GM21529 (cell line): ENCODE measurements around the gene NOL4L.

Experiments
- ATAC-seq: cut with Tn5 transposase; IDR thresholded peaks from one replicate; pipeline ENCODE4 v1.9.1; 2021; ENCODE audit not compliant: unreplicated experiment

NOL4L gene

DNA sequence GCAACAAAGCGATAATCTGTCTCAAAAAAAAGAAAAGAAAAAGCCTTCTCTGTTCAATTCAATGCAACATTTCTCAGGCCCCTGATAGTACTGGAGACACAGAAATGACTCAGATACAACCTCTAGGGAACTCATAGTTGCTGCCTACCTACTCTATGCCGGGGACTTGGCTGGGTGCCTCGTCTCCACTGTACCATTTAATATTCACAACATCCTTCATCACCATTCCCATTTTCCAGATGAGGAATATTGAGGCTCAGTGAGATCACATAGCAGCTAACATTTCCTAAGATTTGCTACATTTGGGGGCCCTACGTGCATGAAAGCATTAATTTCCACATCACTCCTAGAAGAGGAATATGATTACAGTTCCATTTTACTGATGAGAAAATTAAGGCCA lies 7.5 kb downstream of the NOL4L start:
- ATAC-seq, result no peak

DNA sequence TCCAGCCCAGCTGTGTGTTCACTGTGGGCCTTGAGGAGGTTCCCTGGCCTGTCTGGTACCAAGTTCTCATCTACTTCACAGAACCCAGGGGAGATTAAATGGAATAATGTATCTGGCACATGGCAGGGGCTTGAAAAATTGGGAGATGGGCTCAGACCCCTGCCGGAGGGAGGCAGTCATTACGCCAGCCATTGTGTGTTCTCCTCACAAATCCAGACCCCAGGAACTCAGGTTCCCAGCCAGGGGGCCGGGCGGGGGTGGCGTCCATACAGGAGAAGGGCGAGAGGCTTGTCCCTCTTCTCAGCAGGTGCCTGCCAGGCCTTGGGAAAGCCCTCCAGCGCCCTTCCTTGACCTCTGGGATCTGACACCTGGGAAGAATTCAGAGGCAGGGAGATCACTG lies 8.1 kb downstream of the NOL4L start:
- no peak for ATAC-seq

DNA sequence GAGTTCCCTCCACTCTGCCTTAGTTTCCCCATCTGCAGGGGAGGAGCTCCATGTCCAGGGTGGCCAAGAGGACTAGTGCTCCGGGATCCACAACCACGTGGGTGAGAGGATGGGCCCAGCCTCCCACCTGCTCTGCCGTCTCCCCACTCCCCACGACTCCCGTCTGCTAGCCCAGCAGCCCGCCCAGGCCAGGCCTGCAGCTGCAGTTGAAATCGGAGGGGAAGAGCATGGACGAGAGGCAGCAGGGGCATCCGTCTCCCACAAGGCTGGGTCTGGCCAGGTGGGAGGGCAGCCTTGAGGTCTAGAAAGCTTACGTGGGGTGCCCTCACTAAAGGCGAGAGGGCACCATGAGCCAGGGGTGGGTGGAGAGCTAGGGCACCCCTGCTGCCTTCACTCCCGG lies 8.6 kb downstream of the NOL4L start:
- no peak for ATAC-seq

DNA sequence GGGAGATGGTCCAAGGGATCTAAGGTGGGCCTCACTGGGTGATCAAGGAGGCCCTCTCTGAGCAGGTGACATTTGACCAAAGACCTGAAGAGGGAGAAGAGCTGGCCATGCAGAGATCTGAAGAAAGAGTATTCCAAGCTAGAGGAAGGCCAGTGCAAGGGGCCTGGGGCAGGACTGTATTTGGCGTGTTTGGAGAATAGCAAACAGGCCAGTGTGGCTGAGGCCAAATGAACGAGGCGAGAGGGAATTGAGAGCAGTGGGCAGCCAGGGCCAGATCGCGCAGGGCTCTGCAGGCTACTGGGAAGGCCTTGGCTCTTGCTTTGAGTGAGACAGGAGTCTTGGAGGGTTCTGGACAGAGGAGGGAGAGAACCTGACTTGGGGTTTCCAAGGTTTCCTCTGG lies 9.3 kb downstream of the NOL4L start:
- ATAC-seq, result no peak

DNA sequence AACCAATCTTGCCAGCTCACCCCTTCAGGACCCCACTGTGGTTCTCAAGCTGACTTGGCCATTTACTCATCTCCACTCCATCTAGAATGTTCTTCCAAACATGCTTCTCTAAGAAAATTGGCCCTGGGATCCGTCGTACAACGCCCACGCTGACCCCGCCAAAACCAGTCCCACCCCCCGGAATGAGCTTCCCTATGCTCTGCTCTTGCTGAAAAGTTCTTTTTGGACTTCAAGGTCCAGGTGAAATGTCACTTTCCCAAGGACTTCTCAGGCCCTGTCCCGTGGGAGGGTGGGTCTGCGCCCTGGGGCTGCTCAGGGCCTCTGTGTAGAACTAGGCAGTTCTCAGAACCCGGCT lies 9.9 kb downstream of the NOL4L start:
- no peak for ATAC-seq

DNA sequence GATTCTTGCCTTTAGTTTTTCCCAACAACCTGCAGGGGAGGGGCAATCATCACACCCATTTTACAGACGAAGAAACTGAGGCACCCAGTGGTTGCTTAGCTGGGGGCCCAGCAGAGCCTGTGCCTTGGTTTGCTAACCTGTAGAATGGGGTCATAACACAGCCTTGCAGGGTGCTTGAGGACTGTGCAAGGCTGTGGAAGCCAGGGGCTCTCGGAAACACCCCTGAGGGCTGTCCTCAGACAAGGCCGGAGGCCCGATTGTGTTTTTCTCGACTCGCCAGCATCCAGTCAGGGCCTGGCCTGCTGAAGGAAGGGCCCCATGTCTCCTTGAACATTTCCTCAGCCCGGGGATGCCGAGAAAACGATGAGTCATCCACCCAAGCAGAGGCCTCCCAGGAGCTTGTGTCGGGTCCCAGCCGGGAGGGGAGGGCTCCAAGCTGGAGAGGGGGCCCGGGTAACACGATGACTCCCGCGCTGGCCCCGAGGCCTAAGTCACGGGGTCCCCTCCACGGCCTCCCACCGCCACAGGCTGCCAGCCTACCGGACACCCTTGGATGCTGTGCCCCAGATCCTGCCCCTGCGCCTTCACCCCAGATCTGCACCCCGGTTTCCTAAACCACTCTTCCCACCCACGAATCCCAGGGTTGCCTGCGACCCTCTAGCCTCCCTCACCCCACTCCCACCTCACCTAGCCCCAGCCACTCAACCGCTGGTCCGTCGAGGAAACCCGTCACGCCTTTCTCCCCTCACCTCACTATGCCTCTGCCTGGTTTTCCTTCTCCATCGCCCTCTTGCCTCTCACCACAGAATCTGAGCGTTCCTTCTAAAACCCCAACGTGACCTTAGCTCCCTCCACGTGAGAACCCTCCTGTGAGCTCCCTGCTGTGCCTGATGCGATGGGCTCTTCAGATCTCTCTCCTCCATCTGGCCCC lies 10.6 kb downstream of the NOL4L start:
- ATAC-seq, result no peak

DNA sequence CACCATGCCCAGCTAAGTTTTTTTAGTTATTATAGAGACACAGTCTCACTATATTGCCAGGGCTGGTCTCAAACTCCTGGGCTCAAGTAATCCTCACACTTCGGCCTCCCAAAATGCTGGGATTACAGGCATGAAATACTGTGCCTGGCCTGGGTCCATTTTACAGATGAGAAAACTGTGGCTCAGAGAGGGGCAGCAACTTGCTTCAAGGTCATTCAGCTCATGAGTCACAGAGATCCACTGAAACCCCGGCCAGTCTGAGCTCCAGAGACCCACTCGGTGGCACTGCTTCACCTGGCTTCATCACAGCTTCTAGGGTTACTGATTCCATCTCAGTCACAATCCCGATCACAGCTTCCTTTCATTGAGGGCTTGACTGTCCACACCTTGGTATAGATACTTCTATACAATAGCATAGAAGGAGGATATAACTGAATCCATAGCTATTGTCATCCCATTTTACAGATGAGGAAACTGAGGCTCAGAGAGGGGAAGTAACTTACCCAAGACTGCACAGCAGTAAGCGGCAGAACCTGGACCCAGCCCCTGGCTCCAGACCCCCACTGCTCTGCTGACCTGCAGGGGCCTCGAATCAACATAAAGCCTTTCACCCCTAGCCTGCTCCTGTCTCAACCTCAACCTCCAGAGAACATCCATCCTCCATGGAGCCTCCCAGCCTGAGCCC lies 11.8 kb downstream of the NOL4L start:
- ATAC-seq, result no peak

DNA sequence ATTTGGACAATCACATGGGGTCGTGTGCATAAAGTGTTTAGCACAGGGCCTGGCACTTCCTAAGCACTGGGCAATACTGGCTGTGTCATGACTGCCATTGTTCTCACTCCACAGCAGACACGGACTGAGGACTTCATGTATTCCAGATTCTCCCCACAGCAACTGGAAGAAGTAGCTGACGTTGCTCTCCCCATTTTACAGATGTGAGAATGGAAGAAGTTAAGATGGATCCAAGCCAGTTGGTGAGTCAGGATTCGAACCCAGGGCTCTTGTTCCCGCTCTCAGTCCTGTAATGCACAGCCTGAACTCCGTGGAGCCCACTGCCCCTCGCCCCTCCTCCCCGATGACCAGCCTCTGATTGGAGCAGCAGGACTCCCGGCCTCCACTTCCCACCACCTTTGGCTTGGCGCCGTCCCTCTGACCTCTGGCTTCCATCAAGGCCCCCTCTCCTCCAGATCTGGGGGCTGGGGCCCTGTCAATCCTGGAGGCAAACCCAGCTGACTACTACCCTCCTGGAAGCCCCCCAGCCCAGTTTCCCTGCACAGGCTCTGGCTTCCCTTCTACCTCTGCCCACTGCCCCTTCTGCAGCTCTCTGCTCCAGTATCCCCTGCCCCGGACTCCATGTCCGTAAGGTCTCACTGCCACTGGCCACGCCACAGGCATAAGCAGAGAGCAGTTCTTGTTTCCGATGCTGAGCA lies 12.7 kb downstream of the NOL4L start:
- no peak for ATAC-seq

DNA sequence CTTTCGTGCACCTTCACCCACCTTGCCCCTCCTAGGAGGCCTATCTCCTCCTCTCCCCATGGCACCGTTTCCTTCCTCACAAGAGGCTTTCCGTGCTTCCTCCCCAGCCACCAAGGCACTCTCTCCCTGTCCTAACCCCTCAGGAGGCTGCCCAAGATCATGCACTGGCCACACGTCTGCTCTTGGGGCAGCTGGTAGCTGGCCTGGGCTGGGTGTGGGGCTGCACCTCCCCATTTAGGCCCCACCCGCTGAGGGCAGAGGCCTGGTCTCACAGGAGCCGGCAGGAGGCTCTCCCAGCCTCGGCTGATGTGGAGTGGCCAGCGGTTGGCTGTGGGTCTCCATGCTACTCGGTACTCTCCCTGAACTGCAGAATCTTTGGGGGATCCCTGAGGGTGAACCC lies 13.6 kb downstream of the NOL4L start:
- no peak for ATAC-seq

DNA sequence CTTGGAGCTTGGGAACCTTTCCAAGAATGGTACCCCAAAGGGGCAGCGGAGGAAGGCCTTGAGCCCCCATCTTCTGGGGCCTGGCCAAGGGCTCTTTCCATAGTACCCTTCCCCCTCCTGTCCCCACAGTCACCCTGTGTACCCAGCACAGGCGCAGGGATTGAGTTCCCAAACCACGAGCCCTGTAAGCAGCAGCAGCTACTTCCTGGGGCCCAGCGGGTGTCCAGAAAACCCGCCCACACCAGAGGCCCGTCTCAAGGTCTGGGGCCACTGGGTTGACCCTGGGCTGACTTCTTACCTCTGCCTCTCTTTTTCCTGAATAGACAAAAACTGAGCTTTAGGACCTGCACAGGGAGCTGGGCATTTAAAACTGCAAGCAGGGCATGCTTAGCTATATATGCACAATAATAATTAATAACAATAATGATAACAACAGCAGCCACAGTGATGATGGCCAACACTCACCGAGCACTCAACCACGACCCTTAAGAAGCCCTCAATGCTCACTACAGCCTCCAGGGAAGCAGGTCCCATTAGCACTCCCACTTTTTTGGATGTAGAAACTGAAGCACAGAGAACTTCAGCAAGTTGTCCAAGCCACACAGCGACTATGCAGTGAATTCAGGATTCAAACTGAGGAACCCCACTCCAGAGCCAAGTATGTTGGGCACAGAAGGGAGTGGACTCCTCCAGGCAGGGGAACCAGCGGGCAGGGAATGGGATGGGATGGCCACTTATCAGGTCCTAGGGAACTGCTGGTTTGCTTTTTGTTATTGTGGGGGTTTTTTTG lies 14.5 kb downstream of the NOL4L start:
- ATAC-seq, result no peak

DNA sequence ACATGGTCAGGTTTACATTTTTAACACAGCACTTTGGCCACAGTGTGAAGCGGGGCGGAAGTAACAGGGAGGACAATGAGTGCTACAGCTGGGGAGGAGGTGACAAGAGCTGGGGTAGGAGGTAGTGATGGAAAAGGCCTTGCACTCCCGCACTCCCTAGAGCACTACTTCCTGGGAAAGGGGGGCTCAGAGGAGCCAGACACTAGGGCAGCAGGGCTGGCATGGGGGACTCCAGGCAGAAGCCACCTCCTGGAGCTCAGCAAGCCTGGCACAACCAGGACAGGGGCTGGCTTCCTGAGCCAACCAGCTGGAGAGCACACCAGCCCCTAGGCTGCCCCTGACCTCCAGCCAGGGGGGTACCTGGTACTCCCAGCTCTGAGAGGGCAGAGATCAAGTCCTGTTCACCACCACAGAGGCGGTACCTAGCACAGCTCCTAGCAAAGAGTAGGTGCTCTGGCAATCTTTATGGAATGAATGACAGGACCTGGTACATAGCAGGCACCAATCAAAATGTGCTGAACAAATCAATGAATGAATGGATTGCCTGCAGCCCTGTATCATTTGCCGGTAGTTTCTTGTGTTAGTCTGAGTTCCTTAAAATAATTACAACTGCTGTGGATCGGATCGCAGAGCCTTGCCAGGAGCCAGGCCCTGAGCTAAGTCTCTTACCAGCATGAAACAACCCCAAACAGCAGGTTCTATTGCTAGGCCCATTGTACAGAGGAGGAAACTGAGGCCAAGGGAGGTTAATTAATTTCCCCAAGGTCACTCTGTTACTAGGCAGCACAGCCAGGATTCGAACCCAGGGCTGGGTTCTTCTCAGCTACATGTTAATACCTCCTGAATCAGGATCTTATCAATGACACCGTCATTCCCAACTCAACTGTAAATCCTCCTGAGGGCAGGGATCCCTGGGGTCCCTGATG lies 15.5 kb downstream of the NOL4L start:
- ATAC-seq, result no peak

DNA sequence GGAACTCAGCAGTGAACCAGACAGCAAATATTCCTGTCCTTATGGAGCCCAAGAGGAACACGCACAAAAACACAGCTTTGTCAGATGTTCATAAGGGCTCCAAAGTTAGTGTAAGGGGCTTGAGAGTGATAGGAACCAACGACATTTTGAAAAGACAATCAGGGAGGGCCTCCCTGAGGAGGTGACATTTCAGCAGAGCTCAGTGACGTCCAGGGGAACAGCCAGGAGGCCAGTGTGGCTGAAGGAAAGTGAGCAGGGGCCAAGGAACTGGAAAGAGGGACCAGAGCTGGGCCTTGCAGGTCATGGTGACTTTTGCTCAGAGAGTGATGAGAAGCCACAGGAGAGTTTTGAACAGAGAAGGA lies 16.1 kb downstream of the NOL4L start:
- ATAC-seq, result no peak

DNA sequence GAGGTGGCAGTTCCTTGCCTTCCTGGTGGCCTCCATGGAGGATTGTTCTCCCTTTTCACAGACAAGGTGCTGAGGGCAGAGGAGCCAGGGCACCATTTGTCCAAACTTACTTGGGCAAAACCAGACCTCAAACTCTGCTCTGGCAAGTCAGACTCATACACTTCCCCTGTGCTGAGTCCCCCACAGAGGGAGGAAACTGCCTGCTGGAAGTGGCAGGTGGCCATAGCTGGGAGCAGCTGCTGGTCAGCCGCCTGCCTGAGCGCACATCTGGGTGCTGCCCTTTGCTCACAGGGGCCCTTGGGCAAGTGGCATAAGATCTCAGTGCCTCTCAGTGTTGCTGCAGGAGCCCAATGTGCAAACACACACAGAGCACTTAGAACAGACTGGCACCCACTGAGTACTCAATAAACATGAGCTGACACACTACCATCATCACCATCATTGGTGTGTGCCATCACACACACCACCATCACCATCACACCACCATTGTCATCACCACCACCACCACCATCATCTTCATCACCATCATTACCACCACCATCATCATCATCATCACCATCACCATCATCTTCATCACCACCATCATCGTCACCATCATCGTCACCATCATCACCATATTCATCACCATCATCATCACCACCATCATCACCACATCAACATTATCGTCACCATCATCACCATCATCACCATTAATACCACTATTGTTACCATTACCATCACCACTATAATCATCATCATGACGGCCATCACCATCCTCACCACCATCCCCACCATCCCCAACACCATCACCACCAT lies 17.6 kb downstream of the NOL4L start:
- ATAC-seq, result no peak

DNA sequence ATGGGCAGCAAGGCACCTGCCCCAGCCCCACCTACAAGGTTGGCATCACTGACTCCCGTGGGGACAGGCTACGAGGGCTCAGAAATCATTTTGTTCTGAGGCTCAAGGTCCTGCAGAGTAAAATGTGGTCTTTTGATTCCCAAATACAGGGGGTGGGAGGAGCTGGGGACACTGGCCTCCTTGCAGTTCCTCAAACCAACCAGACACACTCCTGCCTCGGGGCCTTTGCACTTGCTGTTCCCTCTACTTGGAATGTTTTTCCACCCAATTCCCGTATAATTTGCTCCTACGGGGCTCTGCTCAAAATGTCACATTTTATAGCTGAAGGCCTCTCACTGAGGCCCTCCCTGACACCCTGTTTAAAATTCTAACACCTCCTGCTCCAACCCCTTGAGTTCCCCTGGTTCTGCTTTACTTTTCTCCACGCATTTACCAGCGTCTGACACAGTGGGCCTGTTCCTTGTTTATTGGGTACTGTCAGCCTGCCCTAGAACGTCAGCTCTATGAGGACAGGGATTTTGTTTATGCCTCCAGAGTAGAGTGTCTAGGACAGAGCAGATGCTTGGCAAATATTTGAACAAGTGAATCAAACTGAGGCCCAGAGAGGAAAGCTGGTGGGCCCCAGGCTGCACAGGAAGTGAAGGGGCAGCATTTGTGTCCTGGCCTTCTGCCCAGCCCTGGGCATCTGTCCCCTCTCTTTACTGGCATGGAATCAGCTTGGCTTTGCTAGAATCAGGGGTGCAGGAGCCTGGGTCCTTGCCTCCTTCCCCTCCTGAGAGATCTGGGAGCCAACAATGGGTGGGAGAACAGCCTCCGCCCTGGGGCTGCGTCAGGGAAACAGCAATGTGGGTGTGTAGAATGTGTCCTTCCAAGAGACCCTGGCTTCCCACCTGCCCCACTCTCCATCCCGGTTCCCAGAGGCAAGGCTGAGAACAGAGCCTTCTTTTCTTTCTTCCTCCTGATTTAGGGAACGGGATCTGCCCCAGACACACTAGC lies 18.5 kb downstream of the NOL4L start:
- ATAC-seq, result no peak

DNA sequence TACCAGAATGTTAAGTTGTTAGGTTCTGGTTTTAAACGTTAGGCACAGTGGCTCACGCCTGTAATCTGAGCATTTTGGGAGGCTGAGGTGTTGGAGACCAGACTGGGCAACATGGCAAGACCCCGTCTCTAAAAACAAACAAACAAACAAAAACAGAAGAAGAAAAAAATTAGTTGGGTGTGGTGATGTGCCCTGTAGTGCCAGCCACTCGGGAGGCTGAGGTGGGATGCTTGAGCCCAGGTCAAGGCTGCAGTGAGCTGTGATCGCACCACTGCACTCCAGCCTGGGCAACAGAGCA lies 19.4 kb downstream of the NOL4L start:
- no peak for ATAC-seq

DNA sequence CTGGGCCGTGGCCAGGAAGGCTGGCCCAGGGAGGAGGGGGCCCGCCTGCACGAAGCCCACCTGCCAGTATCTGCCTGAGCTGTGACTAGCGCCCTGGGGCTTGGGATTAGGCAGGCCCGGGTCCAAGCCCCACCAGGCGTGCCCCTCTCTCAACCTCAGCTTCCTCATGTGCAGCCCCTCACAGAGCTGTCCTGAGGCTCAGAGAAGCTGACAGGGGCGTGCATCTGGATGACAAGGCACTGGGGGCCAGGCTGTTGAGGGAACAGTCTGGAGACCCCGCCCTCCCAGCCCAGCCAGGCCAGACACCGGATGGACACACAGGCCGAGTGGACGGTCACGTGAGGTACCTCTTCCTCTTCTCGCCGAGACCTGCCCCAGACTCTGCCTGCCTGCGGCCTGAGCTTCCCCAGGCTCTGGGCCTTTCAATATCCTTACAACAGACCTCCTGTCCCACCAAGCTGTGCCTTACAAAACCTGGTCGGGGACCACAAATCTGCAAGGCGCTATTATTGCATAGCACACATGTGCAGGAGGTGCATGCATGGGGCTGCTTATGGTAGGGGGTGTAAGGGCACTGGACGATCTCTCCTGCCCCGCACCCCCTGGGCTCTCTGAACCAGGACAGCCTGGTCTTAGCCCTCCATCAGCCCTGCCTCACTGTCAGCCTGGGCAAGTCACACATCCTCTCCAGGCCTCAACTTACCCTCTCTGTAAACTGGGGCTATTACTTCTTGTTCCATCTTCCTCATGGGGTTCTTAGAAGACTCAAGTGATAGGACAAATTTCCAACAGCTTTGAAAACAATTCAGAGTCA lies 20.0 kb downstream of the NOL4L start:
- no peak for ATAC-seq

DNA sequence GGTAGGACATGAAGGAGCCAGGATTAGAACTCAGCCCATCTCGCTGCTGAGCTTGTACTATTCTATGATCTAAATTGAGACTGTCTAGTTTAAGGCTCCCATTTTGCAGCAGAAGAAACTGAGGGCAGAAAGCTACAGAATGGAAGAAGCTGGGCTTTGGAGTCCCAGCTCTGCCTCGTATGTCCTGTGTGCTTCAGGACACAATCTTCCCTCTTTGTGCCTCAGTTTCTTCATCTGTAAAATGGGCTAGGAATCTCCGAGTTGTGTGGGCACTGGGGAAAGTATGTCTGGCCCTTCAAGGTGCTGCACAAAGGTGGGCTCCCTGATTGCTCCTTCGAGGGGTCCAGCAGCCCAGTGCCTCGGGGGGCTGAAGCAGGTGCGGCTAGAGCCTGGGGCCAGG lies 20.7 kb downstream of the NOL4L start:
- ATAC-seq, result no peak
